AG09309 (cell line): ENCODE data around the gene MTHFR.

ENCODE experiments used
- DNase-seq: peaks from one replicate; pipeline ENCODE4 v3.0.0-alpha.2; 2010; ENCODE audit warnings: low read depth
- H3K4me3 ChIP-seq: 2 replicates; pipeline ENCODE4 v1.5.1; 2011; ENCODE audit warnings: mild to moderate bottlenecking, low read depth, low read length, moderate library complexity; ENCODE audit not compliant: control insufficient read depth
- CTCF ChIP-seq: IDR thresholded peaks from 2 replicates; pipeline ENCODE4 v1.5.1; 2011; ENCODE audit warnings: mild to moderate bottlenecking, low read depth, low read length, inconsistent platforms; ENCODE audit not compliant: insufficient read depth, control insufficient read depth; ENCODE audit errors: missing control alignments

MTHFR gene

GRCh38 chr1:11767922-11768704, 37.7 kb downstream of the MTHFR start:
- no peak overlapping the region for H3K4me3 ChIP-seq
- TF ChIP-seq CTCF = no peak
- DNase-seq = no peak

GRCh38 chr1:11766429-11766776, 39.4 kb downstream of the MTHFR start:
- no peak for TF ChIP-seq CTCF
- DNase-seq = no peak
- H3K4me3 ChIP-seq = no peak overlapping the region

DNA sequence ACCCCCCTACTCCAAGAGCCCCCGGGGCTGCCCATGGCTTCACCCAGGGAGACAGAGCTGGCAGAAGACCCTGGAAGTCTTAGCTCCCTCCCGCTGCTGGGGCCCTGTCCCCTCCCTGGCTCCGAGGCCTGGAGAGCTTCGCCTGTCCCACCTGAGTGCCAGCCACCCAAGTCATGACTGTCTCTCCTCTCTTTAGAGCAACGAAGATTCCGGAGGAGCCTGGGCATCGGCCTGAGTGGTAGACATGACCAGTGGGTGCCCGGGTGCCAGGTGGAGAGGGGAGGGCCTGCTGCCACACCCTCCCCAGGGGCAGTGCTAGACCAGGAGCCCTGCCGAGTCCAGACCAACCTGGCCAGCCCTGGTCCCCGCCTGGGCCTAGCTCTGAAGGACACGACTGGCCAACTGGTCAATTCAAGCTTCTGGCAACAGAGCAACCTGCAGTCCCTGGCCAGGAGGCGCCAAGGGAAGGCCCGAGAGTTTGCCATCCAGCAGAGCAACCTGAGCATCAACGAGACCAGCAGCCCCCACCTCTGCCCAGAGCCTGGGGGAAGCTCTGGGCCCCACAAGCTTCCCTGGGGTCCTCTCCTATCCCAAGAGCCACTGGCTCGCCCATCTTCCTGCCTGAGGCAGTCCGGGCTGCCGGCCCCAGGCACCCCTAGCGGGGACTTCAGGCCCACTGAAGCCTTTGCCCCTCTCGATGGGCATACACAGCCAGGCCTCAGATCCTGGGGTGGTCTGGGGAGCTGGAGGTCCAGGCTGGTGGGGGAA, 39.9 kb downstream of the MTHFR start:
- no peak for DNase-seq
- no peak overlapping the region for H3K4me3 ChIP-seq
- TF ChIP-seq CTCF = no peak

- no peak overlapping the region for H3K4me3 ChIP-seq
- DNase-seq = no peak
- TF ChIP-seq CTCF = no peak
These were observed 41.2 kb downstream of the MTHFR start for GRCh38 chr1:11764519-11764918.

DNA sequence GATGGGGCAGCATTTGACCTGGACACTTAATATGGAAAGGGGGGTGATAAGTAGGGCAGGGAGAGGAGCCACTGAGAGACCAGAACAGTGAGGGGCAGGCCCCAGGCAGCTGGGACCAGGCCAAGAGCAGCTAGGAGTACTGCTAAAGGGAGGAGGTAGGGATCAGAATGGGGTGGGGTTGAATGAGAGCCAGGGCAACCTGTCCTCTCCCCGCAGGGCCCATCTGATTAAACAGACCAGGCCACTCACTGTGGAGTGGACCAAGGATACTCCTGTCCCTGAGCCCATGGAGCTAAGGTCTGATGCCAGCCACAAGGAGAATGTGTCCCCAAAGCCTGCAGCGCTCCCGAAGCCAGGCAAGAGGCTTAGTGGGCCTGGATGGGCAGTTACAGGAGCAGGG, 41.6 kb downstream of the MTHFR start:
- no peak for TF ChIP-seq CTCF
- no peak overlapping the region for H3K4me3 ChIP-seq
- DNase-seq = no peak

DNA sequence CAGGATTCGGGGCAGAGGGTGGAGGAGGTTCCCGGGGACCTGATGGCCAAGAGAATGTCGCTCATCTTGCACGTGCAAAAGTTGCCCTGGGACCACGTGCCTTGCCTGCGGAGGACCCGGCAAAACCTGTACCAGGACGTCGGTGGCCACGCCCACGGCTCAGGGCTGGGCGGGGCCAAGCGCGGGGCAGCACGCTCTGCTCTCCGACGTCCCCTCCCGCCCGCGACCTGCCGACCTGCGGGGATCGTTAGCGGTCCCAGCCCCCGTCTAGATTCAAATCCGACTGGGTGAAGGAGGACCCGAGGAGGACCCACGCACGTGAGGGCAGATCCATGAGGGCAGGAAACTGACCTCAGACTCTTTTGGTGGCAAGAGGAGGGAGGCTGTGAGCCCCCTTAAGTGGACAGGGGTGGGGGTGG, 43.8 kb downstream of the MTHFR start, which contains the start of gene C1orf167:
C1orf167 (plus strand) TSS at position 206 of the 419 bp plus-strand sequence. CDS start 2,208 bp downstream, outside the sequence.
- H3K4me3 ChIP-seq = no peak within 1 kb of the TSS
- TF ChIP-seq CTCF = no peak
- no peak for DNase-seq
